PC-9 (cell line): ENCODE data around the gene TBCA. TPM values are rescaled to one million over a fixed set of nuclear protein-coding genes. Genes with fewer than 3 reads are reported as not detected.

Experiments
- BruUV-seq: library from RNA; stranded (reverse); fragments of 400-500 nt; replicated peaks from 2 replicates; lab custom pipeline; 2021; lab: Mats Ljungman, UMichigan
- CTCF ChIA-PET: fragments of 300-600 bp; sonication (Branson Sonifier 250); formaldehyde crosslinking; loops from one replicate; lab custom pipeline; 2022; ENCODE audit warnings: antibody characterized with exemption; lab: Charles Lee
- POLR2A ChIA-PET: fragments of 300-600 bp; sonication (Branson Sonifier 250); formaldehyde crosslinking; loops from one replicate; lab custom pipeline; 2022; ENCODE audit warnings: antibody characterized with exemption; ENCODE audit not compliant: unreplicated experiment; lab: Charles Lee
- DNase-seq, 2 experiments: peaks; one replicate each; pipeline versions ENCODE4 v3.0.0 to v3.0.0-alpha.2; 2015 to 2022; ENCODE audit warnings: mixed read lengths in 1 of 2
- H2AFZ ChIP-seq: fragments of 200-600 bp; sonication (generic); 2 replicates; pipeline ENCODE4 v1.8.1; 2017; ENCODE audit warnings: antibody characterized with exemption
- H3F3A ChIP-seq: fragments of 200-600 bp; sonication (generic); 2 replicates; pipeline ENCODE4 v1.8.1; 2017; ENCODE audit warnings: antibody characterized with exemption, mild to moderate bottlenecking, low read depth; ENCODE audit not compliant: insufficient read depth
- H3K27ac ChIP-seq: fragments of 200-600 bp; sonication (generic); 2 replicates; pipeline ENCODE4 v1.6.1; 2016; ENCODE audit warnings: mixed run types
- H3K27me3 ChIP-seq: fragments of 200-600 bp; sonication (generic); 2 replicates; pipeline ENCODE4 v1.6.1; 2016; ENCODE audit warnings: low read depth, mixed run types; ENCODE audit not compliant: insufficient read depth
- H3K36me3 ChIP-seq: fragments of 200-600 bp; sonication (generic); 2 replicates; pipeline ENCODE4 v1.6.1; 2016; ENCODE audit warnings: low read depth, mixed run types
- H3K4me1 ChIP-seq: fragments of 200-600 bp; sonication (generic); replicated peaks from 2 replicates; pipeline ENCODE4 v1.6.1; 2016; ENCODE audit warnings: mixed run types; ENCODE audit not compliant: insufficient read depth
- H3K4me2 ChIP-seq: fragments of 200-600 bp; sonication (generic); 2 replicates; pipeline ENCODE4 v1.6.1; 2017; ENCODE audit warnings: mixed run types
- H3K4me3 ChIP-seq: fragments of 200-600 bp; sonication (generic); 2 replicates; pipeline ENCODE4 v1.6.1; 2016; ENCODE audit warnings: mixed run types
- H3K79me2 ChIP-seq: fragments of 200-600 bp; sonication (generic); 2 replicates; pipeline ENCODE4 v1.6.1; 2017; ENCODE audit warnings: low read depth, mixed run types
- H3K9me2 ChIP-seq: fragments of 200-600 bp; sonication (generic); 2 replicates; pipeline ENCODE4 v1.8.1; 2017; ENCODE audit warnings: mild to moderate bottlenecking; ENCODE audit not compliant: insufficient read depth
- H3K9me3 ChIP-seq: fragments of 200-600 bp; sonication (generic); 2 replicates; pipeline ENCODE4 v1.8.1; 2016; ENCODE audit warnings: low read depth; ENCODE audit not compliant: insufficient read depth
- H4K20me1 ChIP-seq: fragments of 200-600 bp; sonication (generic); 2 replicates; pipeline ENCODE4 v1.8.1; 2017; ENCODE audit not compliant: insufficient read depth
- EZH2 ChIP-seq: fragments of 200-600 bp; sonication (generic); IDR thresholded peaks from 2 replicates; pipeline ENCODE4 v1.8.0; 2017; ENCODE audit warnings: antibody characterized with exemption, low read depth
- intact Hi-C: fragments of 100-400 bp; cut with micrococcal nuclease; formaldehyde crosslinking; loops from one replicate; pipeline ENCODE4 v1.10.0; 2022; ENCODE audit not compliant: unreplicated experiment
- total RNA-seq: library from RNA; stranded (reverse); gene quantifications from 2 replicates; pipeline ENCODE4 v1.2.3, GENCODE V29; 2021
- TF ChIP-seq, protein P1 (sequence below): fragments of 200-600 bp; sonication (generic); conservative IDR thresholded peaks from 2 replicates; pipeline ENCODE4 v1.6.1; 2017; ENCODE audit warnings: mixed run types, antibody characterized with exemption, mild to moderate bottlenecking, moderate library complexity

Gene TBCA
- total RNA-seq, 1 experiment from 2014 or later, result 205 TPM

DNA sequence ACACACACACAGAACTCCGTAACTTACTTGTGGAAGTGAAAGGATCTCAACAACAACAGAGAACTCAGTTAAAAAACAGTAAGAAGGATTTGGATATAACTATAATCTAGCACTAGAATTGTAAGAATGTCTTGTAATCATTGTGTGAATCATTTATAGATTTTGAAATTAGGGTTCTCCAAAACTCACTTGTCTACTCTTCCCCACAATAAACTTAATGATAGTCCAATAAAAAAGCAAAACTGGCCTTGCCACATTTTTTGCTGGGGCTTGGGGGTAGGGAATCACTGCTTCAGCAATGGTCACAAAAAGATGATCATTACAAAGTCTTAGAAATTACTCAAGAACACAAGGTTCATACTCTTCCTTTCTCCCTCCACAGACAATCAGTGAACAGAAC is 8.8 kb downstream of the TBCA start:
- peaks cover 35% of the 10 kb centered on the region for H4K20me1 ChIP-seq
- intact Hi-C loops, result no loop called here
- H3K9me3 ChIP-seq, result no peaks in the 10 kb centered on the region
- CTCF ChIA-PET, result no interaction called here
- H3K4me3 ChIP-seq, result no peak overlapping the region
- no peak for TF ChIP-seq EZH2
- TF ChIP-seq, protein P1, sequence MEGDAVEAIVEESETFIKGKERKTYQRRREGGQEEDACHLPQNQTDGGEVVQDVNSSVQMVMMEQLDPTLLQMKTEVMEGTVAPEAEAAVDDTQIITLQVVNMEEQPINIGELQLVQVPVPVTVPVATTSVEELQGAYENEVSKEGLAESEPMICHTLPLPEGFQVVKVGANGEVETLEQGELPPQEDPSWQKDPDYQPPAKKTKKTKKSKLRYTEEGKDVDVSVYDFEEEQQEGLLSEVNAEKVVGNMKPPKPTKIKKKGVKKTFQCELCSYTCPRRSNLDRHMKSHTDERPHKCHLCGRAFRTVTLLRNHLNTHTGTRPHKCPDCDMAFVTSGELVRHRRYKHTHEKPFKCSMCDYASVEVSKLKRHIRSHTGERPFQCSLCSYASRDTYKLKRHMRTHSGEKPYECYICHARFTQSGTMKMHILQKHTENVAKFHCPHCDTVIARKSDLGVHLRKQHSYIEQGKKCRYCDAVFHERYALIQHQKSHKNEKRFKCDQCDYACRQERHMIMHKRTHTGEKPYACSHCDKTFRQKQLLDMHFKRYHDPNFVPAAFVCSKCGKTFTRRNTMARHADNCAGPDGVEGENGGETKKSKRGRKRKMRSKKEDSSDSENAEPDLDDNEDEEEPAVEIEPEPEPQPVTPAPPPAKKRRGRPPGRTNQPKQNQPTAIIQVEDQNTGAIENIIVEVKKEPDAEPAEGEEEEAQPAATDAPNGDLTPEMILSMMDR, result no peak
- no peaks in the 10 kb centered on the region; the same call in 1 of the 2 replicates for H3F3A ChIP-seq
- peaks cover 34% of the 10 kb centered on the region for H3K36me3 ChIP-seq
- DNase-seq, result peak in 1 of 2 experiments; percentile 56
- peaks cover 22% of the 10 kb centered on the region; the same call in 1 of the 2 replicates for H3K4me1 ChIP-seq
- no peaks in the 10 kb centered on the region for H3K9me2 ChIP-seq
- H3K27me3 ChIP-seq, result no peaks in the 10 kb centered on the region
- POLR2A ChIA-PET, result no interaction called here
- no peak overlapping the region for H2AFZ ChIP-seq
- H3K27ac ChIP-seq, result no peak overlapping the region
- peak overlapping the region; percentile 21; the same call in 1 of the 2 replicates for H3K4me2 ChIP-seq
- H3K79me2 ChIP-seq, result peaks cover 94% of the 10 kb centered on the region
- no TSS peak for BruUV-seq

DNA sequence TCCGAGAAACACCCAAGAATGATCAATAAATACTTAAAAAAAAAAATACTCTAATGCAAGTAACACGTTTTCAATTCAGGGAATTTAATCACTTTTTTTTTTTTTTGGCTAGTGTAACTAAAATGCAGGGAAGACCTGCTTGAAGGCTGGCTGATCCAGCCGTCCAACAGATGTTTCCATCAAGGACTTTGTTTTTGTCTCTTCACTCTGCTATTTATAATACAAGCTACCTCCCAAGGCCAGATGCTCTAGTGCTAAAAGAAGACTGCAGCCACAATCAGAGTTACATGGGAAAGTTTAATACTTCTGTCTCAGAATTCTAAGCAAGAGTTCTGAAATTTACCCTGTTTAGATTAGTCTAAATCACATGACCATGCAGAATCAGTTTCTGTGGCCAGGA is 14.5 kb downstream of the TBCA start:
- no TSS peak for BruUV-seq
- H2AFZ ChIP-seq, result no peak overlapping the region
- peaks cover 83% of the 10 kb centered on the region for H3K79me2 ChIP-seq
- H3F3A ChIP-seq, result no peaks in the 10 kb centered on the region
- H3K4me3 ChIP-seq, result no peak overlapping the region
- 0 out of 2 replicates have a peak, but pooled peaks cover 6% of the 10 kb centered on the region for H3K36me3 ChIP-seq
- H4K20me1 ChIP-seq, result peaks cover 11% of the 10 kb centered on the region; the same call in 1 of the 2 replicates
- H3K4me2 ChIP-seq, result no peak overlapping the region
- H3K9me2 ChIP-seq, result no peaks in the 10 kb centered on the region
- no peak overlapping the region for H3K27ac ChIP-seq
- no peaks in the 10 kb centered on the region for H3K9me3 ChIP-seq
- POLR2A ChIA-PET, result no interaction called here
- intact Hi-C loops, result no loop called here
- H3K4me1 ChIP-seq, result no peaks in the 10 kb centered on the region
- no peaks in the 10 kb centered on the region for H3K27me3 ChIP-seq
- DNase-seq, result no peak
- CTCF ChIA-PET, result no interaction called here
- no peak for TF ChIP-seq EZH2
- TF ChIP-seq, protein P1, result no peak

DNA sequence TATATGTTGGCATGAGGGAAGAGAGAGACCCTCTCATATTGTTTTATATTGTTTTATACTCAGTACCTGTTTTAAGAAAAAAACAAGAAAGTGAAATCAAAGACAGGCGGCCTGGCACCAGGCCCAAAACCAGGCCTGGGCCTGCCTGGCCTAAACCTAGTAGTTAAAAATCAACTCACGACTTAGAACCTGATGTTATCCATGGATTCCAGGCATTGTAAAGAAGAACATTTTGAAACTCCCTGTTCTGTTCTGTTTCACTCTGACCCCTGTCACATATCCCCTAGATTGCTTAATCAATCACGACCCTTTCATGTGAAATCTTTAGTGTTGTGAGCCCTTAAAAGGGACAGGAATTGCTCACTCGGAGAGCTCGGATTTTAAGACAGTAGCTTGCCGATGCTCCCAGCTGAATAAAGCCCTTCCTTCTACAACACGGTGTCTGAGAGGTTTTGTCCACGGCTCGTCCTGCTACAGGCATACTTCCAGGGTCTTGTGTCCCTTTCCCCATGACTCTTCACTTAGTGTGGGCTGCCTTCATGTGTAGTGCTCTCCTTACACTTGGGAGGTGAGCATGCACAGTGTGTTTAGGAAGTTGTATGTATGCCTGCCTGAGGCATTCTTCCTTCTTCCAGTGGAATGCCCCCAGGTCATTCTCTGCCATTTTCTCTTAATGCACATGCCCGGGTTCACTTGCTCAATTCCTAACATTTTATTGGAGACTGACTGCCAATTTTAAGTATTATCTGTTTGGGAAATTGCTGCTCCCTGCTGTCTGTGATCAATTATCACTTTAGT is 17.8 kb downstream of the TBCA start:
- no peak overlapping the region for H3K4me2 ChIP-seq
- no peak overlapping the region for H3K27ac ChIP-seq
- peaks cover 86% of the 10 kb centered on the region for H3K79me2 ChIP-seq
- no peak overlapping the region for H3K4me3 ChIP-seq
- intact Hi-C loops, result no loop called here
- ChIA-PET POLR2A (no interaction called here), CTCF (no interaction called here)
- no peaks in the 10 kb centered on the region for H3K4me1 ChIP-seq
- no peak overlapping the region for H2AFZ ChIP-seq
- no peak for DNase-seq
- TF ChIP-seq EZH2, result no peak
- TF ChIP-seq, protein P1, result no peak
- no peaks in the 10 kb centered on the region for H3K9me2 ChIP-seq
- peaks cover 23% of the 10 kb centered on the region for H4K20me1 ChIP-seq
- H3F3A ChIP-seq, result no peaks in the 10 kb centered on the region
- H3K27me3 ChIP-seq, result no peaks in the 10 kb centered on the region
- BruUV-seq, result no TSS peak
- H3K9me3 ChIP-seq, result no peaks in the 10 kb centered on the region
- H3K36me3 ChIP-seq, result no peaks in the 10 kb centered on the region; the same call in 1 of the 2 replicates
